ENCODE measurements around the gene GLTP.

- TF ChIP-seq CTCF (IDR thresholded peaks at IDR 0.05) (no peak), POLR2A (IDR thresholded peaks at IDR 0.05) (no peak)
These were observed 16.7 kb upstream of the GLTP start for GRCh38 chr12:109897029-109897428.
